Activated CD8-positive, alpha-beta memory T cell treated with anti-CD3 and anti-CD28 coated beads, Interleukin-2, amount 50 U/mL, for 48 hours (primary cell): ENCODE results near the gene FBXO7.
"Not testable (repeated sequence)": the region's sequence is repeated elsewhere in the genome, so short reads cannot be mapped to it uniquely, and the experiment has no call there.

Experiments
- DNase-seq: peaks from one replicate; pipeline ENCODE4 v3.0.0-alpha.2; 2020

FBXO7 gene

GRCh38 chr22:32474635-32475467, at the start of gene FBXO7:
TSS of gene FBXO7 (plus strand) at chr22:32474811. CDS start at chr22:32475003, 192 bp downstream.
- peak; percentile 92 for DNase-seq

- DNase-seq = no peak
Observed at GRCh38 chr22:32426881-32427280, 47.7 kb upstream of the FBXO7 start.

DNA sequence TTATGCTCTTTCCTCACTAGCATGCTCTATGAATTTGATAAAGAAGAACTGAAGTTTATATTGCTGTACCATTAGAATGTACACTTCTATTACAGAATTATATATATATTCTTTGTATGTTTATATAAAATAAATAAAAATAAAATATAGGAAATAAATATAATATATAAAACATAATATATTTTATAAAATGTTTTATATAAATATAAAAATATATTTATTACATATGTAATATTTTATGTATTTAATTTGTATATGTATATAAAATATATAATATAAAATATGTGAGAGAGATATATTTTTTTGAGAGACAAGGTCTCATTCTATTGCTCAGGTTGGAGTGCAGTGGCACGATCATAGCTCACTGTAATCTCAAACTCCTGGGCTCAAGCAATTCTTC, 44.3 kb upstream of the FBXO7 start:
- DNase-seq = no peak

DNA sequence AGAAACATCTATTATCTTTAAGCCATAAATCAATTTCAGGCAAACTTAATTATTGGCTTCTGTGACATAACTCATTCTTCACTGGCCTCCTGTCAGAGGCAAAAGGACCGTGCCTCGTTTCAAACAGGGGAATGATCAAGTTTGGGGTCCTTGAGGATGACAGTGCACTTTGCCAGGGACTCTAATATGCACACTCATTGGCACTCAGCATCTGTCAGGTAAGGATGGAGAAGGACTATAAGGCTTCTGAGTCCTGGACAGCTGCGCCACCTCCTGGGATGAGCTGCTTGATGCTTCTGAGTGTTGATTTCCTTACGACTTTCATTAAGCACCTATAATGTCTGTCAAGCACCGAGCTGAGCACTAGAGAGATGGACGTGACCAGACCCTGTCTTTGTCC, 30.5 kb upstream of the FBXO7 start:
- no peak for DNase-seq

DNA sequence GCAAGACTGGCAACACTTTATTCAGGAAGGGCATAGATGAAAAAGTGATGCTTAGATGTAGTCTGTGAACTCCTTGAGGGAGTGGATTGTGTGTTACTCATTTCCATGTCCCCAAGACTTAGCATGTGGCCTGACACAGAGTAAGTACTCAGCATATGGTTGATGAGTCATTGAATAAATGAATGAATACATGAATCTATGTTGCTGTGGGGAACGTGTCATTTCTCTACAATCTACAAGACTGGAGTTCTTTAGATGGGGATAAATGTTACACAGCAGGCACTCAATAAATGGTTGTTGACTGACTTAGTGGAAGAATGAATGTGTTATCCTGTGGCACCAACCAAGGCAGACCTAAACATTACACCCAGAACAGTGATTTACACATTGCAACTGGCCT, 28.3 kb upstream of the FBXO7 start:
- DNase-seq = no peak

GRCh38 chr22:32448980-32449379, 25.6 kb upstream of the FBXO7 start:
- DNase-seq = no peak

DNA sequence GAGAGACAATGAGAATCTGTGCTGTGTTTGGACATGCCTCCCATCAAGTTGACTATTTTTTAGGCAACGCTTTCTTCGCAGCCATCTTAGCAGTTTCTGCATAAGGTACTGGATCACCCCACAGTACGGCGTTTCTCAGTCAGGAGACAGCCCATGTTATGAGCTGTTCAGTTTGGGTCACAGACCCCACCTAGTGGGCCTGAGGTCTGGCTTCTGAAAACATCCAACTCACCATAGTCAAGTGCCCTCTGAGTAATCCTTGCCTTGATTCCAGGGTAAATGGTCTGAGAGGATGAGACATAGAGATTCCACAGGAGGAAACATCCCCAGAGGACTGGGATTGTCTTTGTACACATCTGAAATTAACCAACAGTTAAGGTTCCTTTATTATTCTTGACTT, 17.6 kb upstream of the FBXO7 start:
- no peak for DNase-seq

DNA sequence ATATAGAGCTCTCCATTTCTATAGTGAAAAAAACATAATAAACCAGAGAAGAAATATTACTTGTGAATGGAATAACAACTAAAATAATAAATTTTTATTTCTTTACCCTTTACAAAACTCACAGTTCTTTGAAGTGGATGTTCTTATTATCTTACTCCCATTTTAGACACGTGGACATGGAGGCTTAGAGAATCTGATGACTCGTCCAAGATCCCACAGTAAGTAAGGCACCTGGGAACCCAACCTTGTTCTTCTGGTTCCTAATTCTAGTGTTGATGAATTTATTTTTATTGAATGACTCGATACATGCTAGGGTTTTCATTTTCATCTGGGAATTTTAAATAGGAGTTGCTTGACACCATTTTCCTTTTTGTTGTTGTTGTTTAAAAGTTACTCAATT, 12.2 kb upstream of the FBXO7 start:
- no peak for DNase-seq

DNA sequence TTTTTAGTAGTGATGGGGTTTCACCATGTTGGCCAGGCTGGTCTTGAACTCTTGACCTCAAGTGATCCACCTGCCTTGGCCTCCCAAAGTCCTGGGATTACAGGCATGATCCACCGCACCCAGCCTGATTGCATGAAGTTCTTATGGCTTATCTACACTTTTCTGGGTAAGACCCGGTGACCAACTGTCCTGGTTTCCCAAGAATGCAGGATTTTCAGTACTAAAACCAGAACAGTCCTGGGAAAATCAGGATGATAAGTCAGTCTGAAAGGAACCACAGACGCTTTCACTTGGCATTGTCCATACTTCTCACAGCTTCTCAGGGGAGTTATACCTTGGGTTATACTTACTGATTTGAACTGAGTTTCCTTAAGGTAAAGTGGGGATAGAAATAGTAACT, 8.9 kb upstream of the FBXO7 start:
- DNase-seq = no peak

- no peak for DNase-seq
Observed at GRCh38 chr22:32466496-32466895, 8.1 kb upstream of the FBXO7 start.

GRCh38 chr22:32469799-32470212, 4.8 kb upstream of the FBXO7 start:
- no peak for DNase-seq

DNA sequence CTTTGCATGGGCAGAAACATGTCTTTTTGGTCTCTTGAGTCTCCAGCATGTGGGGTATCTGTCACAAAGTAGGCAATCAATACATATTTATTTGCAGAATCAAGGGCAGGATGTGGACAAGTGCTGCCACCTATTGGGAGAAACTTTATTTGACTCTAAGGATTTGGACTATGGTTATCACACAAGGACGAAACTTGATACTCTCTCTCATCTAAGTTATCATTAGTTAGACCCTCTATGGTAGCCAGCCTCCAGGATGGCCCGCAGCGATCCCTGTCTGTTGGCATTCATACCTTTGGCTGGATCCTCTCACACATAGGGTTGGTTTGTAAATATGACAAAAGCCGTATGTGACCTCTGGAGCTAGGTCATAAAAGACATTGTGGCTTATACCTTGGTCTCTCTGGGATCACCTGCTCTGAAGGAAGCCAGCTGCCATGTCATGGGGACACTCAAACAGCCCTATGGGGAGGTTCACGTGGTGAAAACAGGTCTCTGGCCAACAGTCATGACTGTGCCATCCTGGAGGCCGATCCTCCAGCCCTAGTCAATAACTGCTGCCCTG, 1.1 kb upstream of the FBXO7 start:
- peak; percentile 53 for DNase-seq

DNA sequence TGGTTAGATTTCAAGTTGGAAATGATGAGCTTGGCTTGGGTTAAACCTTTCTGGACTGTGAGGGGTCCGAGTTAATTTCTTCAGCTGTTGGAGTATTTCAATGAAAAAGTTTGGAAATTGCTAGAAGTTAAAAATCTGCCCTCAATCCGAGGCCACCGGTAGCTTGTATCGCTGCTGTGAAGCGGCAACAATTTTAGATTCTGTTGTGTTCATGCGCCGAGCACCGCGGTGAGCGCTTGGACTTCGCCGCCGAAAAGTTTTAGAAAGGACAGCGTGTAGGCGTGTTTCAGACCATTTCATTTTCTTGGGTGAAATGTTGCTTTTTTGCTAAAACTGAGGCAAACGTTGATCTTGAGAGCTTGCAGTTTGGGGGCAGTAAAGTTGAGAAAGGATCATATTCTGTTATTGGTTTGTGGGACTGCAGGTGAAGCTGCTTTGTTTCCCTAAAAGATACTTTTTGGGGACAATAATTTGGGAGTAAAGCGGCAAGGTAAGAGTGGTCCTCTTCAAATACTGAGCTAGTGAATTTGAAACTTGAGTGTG, 928 bp downstream of the FBXO7 start:
- DNase-seq = peak; percentile 57

- no peak for DNase-seq
Observed at GRCh38 chr22:32476281-32477195, 1.9 kb downstream of the FBXO7 start.

- DNase-seq = no peak
Observed at GRCh38 chr22:32477596-32477995, 3.0 kb downstream of the FBXO7 start.

DNA sequence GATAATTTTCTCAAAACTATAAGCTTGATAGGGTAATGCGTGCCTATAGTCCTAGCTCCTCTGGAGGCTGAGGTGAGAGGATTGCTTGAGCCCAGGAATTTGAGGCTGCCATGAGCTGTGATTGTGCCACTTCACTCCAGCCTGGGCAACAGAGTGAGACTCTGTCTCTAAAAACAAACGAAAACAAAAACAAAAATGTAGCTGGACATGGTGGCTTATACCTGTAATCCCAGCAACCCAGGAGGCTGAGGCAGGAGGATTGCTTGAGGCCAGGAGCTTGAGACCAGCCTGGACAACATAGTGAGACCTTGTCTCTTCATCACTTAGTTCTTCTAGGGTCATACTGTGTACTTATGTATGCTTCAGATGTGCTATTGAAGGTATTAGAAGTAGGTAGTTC, 3.9 kb downstream of the FBXO7 start:
- DNase-seq = not testable (repeated sequence)

GRCh38 chr22:32478994-32479393, 4.4 kb downstream of the FBXO7 start:
- no peak for DNase-seq

DNA sequence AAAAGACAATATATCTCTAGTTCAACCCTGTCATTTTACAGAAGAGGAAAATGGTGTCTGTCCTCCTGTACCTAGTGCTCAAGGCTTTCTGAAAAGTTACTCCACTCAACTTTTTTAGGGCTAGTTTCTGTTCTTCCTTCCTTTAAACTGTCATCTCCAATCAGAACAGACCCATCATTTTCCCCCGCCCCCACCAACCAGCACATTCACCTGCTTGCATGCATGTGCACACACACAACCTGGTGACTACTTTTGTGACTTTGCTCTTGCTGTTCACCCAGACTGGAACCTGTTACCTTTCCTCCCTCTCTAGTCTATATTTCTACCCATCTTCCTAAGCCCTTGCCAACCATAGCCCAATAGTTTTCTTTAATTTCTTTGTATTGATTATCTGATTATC, 5.6 kb downstream of the FBXO7 start:
- no peak for DNase-seq

DNA sequence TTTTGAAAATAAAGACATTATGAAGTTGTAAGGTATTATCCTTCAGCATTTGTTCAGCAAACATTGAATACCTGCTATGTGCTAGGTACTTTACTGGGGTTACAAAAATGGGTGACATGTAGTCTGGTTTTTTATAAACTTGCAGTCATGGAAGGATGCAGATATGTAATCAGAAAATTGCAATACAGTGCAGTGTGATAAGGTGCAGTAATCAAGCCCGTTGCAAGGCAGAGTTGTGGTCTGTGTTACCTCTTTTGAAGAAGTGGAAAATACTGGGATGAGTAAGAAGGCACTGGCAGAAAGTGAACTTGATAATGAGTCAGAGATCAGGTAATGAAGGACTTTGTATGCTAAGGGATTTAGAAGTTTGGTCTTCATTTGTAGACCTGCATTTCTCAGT, 8.1 kb downstream of the FBXO7 start:
- no peak for DNase-seq

- DNase-seq = no peak
Observed at GRCh38 chr22:32486656-32487390, 12.2 kb downstream of the FBXO7 start.

DNA sequence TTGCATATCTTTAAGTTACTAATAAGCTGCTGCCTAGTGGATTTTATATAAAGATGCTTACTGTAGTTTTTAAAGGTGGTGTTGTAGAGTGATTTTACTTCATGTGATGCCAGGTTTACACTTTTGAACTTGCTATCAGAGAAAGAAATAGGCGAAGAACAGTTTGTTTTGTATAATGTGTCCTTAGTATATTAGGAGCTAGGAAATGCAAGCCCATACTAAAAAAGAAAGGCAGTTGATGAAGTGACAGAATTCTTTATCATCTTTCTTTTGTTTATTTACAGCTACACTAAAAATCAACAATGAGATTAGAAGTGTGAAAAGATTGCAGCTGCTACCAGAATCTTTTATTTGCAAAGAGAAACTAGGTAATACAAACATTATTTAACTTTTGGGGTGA, 12.8 kb downstream of the FBXO7 start:
- DNase-seq = no peak

DNA sequence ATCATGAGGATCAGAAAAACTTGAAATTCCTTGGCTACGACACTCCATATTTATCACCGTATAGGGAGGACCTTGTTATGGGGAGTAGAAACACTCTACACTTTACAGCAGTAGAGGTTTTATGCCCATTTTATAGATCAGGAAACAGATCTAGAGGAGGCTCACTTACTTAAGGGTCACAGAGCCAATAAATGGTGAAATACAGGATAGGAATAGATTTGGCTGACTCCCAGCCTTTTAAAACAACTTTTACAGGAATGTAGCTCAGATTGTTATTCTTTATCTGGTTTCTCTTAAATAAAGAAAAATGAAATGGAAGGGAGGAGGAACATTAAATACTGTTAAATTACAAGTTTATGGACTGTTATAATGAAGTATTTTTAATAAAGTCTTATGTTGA, 14.8 kb downstream of the FBXO7 start:
- DNase-seq = no peak

DNA sequence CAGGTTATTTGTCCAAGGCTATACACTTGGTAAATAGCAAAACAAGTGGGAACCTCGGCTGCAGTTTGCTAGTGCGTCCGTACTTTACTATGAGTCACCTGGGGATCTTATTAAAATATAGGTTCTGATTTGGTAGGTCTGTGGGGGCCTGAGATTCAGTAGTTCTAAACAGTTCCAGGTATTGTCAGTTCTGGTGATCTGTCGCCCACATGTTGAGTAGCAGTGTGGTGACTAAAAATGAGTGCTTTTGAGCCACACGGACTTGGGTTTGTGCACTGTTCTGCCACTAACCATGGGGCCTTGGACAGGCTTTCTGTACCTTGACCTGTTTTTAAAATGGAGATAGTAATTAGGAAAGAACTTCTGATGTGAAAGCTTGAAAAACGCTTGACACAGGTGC, 15.7 kb downstream of the FBXO7 start:
- DNase-seq = no peak
